Mucosa of descending colon (tissue), 3 donors: Measurements from ENCODE around the gene OSBPL8. TPM values are rescaled to one million over a fixed set of nuclear protein-coding genes. Genes with fewer than 3 reads are reported as not detected.
"Not testable (repeated sequence)": the region's sequence is repeated elsewhere in the genome, so short reads cannot be mapped to it uniquely, and the experiment has no call there.

Experiments used
- ATAC-seq: fragments of 200-7000 bp; cut with Tn5 transposase; one replicate; pipeline ENCODE4 v1.9.1; 2020; ENCODE audit warnings: mild to moderate bottlenecking, moderate library complexity
- DNase-seq, 3 donors: peaks; one replicate each; pipeline ENCODE4 v3.0.0-alpha.2; 2020
- H3K36me3 ChIP-seq: fragments of 200-600 bp; one replicate; pipeline ENCODE4 v1.8.0; 2021; ENCODE audit warnings: low read depth, mild to moderate bottlenecking
- H3K4me1 ChIP-seq: fragments of 200-600 bp; one replicate; pipeline ENCODE4 v1.8.0; 2021; ENCODE audit warnings: low read depth, mild to moderate bottlenecking
- H3K4me3 ChIP-seq: fragments of 200-600 bp; one replicate; pipeline ENCODE4 v1.8.0; 2021; ENCODE audit warnings: mild to moderate bottlenecking
- H3K9me3 ChIP-seq: fragments of 200-600 bp; one replicate; pipeline ENCODE4 v1.8.0; 2021; ENCODE audit warnings: mild to moderate bottlenecking
- CTCF ChIP-seq: fragments of 200-600 bp; IDR thresholded peaks from one replicate; pipeline ENCODE4 v1.8.0; 2022; ENCODE audit warnings: antibody characterized with exemption, mild to moderate bottlenecking
- intact Hi-C, 2 donors: fragments of 100-400 bp; cut with DNase I in 1 of 2; cut with micrococcal nuclease in 1 of 2; formaldehyde crosslinking; loops; one replicate each; pipeline versions ENCODE4 v1.11.0 to v1.11.1; 2022; cut with DNase I, micrococcal nuclease
- total RNA-seq, 3 donors: library from RNA; stranded (reverse); fragmentation: NEBNext Ultra II Directional in 2 of 3; extraction: Animal tissue kit (Norgen Biotek cat#: 25700) in 2 of 3; gene quantifications; one replicate each; pipeline versions ENCODE4 v1.2.1 to v1.2.4, GENCODE V29; 2021 to 2023
- donor health status: DM: no; HTN: no; CAD: no; lungs with moderate emphysema.
- donor health status: DM: no; HTN: no; CAD: no.
- donor health status: DM: no; HTN: yes; CAD: no.

The OSBPL8 gene
- total RNA-seq, 3 donors from 2014 or later: 26.3 to 56.0 (median 26.9) TPM

- Histone ChIP-seq H3K4me1 (no peaks in the 10 kb centered on the region), H3K36me3 (no peaks in the 10 kb centered on the region), H3K9me3 (no peaks in the 10 kb centered on the region), H3K4me3 (no peak overlapping the region)
- intact Hi-C loops: no loop called here
- TF ChIP-seq CTCF: no peak
- ATAC-seq (no peak), DNase-seq (no peak)
These were observed 36.2 kb downstream of the OSBPL8 start for GRCh38 chr12:76523408-76523807.

GRCh38 chr12:76520348-76520747 is 39.2 kb downstream of the OSBPL8 start:
- Histone ChIP-seq H3K9me3 (no peaks in the 10 kb centered on the region), H3K4me3 (no peak overlapping the region), H3K36me3 (no peaks in the 10 kb centered on the region), H3K4me1 (no peaks in the 10 kb centered on the region)
- intact Hi-C loops: no loop called here
- DNase-seq (no peak), ATAC-seq (no peak)
- no peak for TF ChIP-seq CTCF

- no peaks in the 10 kb centered on the region for H3K4me1 ChIP-seq
- DNase-seq: no peak
- TF ChIP-seq CTCF: no peak
- intact Hi-C loops: no loop called here
- peak; percentile 33 for ATAC-seq
- no peaks in the 10 kb centered on the region for H3K36me3 ChIP-seq
- H3K9me3 ChIP-seq: no peaks in the 10 kb centered on the region
- no peak overlapping the region for H3K4me3 ChIP-seq
These were observed 40.0 kb downstream of the OSBPL8 start for GRCh38 chr12:76519538-76519937.

- DNase-seq (no peak), ATAC-seq (no peak)
- no peak for TF ChIP-seq CTCF
- Histone ChIP-seq H3K9me3 (no peaks in the 10 kb centered on the region), H3K36me3 (no peaks in the 10 kb centered on the region), H3K4me3 (no peak overlapping the region), H3K4me1 (no peaks in the 10 kb centered on the region)
- intact Hi-C loops: no loop called here
These were observed 40.9 kb downstream of the OSBPL8 start for GRCh38 chr12:76518699-76519098.

GRCh38 chr12:76515271-76515670 is 44.3 kb downstream of the OSBPL8 start:
- Histone ChIP-seq H3K4me1 (no peaks in the 10 kb centered on the region), H3K36me3 (no peaks in the 10 kb centered on the region), H3K4me3 (no peak overlapping the region), H3K9me3 (no peaks in the 10 kb centered on the region)
- no peak for DNase-seq
- intact Hi-C loops: no loop called here
- no peak for TF ChIP-seq CTCF
- ATAC-seq: no peak

- H3K4me3 ChIP-seq, DNase-seq, H3K4me1 ChIP-seq, H3K9me3 ChIP-seq, H3K36me3 ChIP-seq, intact Hi-C loops: not testable (repeated sequence)
- ATAC-seq: peak; percentile 43
These were observed 48.4 kb downstream of the OSBPL8 start for GRCh38 chr12:76511116-76511716.
